Hepatocyte (in vitro differentiated cells): ENCODE data around the gene CCDC89.

Experiments used
- CTCF ChIP-seq: fragments of 200-600 bp; sonication (generic); IDR thresholded peaks from 2 replicates; pipeline ENCODE4 v1.5.1; 2016; ENCODE audit warnings: antibody characterized with exemption, mild to moderate bottlenecking; ENCODE audit not compliant: poor library complexity
- EZH2 ChIP-seq: fragments of 200-600 bp; sonication (generic); IDR thresholded peaks from 2 replicates; pipeline ENCODE4 v1.6.1; 2016; ENCODE audit warnings: antibody characterized with exemption, mild to moderate bottlenecking, borderline replicate concordance

GRCh38 chr11:85723088-85723487, 37.1 kb upstream of the CCDC89 start:
- TF ChIP-seq CTCF (no peak), EZH2 (no peak)
